GM21526 (cell line): ENCODE measurements around the gene ASB9.

Experiments
- ATAC-seq: cut with Tn5 transposase; IDR thresholded peaks from one replicate; pipeline ENCODE4 v1.9.1; 2021; ENCODE audit warnings: moderate library complexity; ENCODE audit not compliant: unreplicated experiment, low FRiP score

Gene ASB9

DNA sequence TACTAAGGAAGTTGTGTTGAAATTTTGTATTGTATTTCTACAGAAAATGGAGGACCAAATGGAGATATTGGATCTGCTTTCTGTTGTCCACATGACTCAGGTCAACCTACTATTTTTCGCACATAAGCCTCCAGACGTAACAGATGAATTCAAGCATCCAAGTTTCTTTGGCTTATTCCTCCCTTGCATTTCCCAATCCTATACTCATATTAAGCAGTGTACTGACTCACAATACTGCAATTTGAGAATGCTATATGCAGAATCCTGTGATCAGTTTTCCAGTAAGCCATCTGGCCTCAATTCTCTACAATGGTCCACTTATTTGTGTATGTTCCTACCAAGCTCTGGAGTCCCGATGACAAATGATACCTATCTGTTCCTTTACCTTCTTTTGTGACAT, 75.7 kb downstream of the ASB9 start:
- ATAC-seq: no peak
